Activated CD4-positive, alpha-beta memory T cell treated with anti-CD3 and anti-CD28 coated beads, Interleukin-2, amount 10 ng/mL, durations not matched to agents 7 days and 5 days (primary cell): Measurements from ENCODE around the gene RNPC3. TPM values are rescaled to one million over a fixed set of nuclear protein-coding genes. Genes with fewer than 3 reads are reported as not detected.
A peak's percentile ranks its signal among the peaks of the same experiment; 100 is the strongest.
"Not testable (repeated sequence)": the region's sequence is repeated elsewhere in the genome, so short reads cannot be mapped to it uniquely, and the experiment has no call there.

Source experiments
- CTCF ChIA-PET: fragments of 350-600 bp; sonication (Branson Sonifier 250); formaldehyde crosslinking; loops from one replicate; lab custom pipeline; 2021; ENCODE audit warnings: antibody characterized with exemption, inconsistent platforms; lab: Charles Lee
- POLR2A ChIA-PET: fragments of 350-600 bp; sonication (Branson Sonifier 250); formaldehyde crosslinking; loops from one replicate; lab custom pipeline; 2021; ENCODE audit warnings: antibody characterized with exemption; lab: Charles Lee
- DNase-seq: peaks from one replicate; pipeline ENCODE4 v3.0.0-alpha.2; 2020
- H3K27ac Mint-ChIP-seq: one replicate; pipeline ENCODE4 v1.8.0; 2021; ENCODE audit warnings: mild to moderate bottlenecking, mixed read lengths
- H3K27me3 Mint-ChIP-seq: one replicate; pipeline ENCODE4 v1.8.0; 2021; ENCODE audit warnings: mixed read lengths
- H3K36me3 Mint-ChIP-seq: one replicate; pipeline ENCODE4 v1.8.0; 2021; ENCODE audit warnings: low read depth, mixed read lengths
- H3K4me1 Mint-ChIP-seq: one replicate; pipeline ENCODE4 v1.8.0; 2021; ENCODE audit warnings: mixed read lengths
- H3K4me3 Mint-ChIP-seq: one replicate; pipeline ENCODE4 v1.8.0; 2021; ENCODE audit warnings: mild to moderate bottlenecking, mixed read lengths
- H3K9me3 Mint-ChIP-seq: one replicate; pipeline ENCODE4 v1.8.0; 2021; ENCODE audit warnings: mixed read lengths
- total RNA-seq, 2 experiments: library from RNA; stranded (reverse); gene quantifications; one replicate each; pipeline ENCODE4 v1.2.3, GENCODE V29; 2021

Gene RNPC3
- total RNA-seq, 2 experiments from 2014 or later = 22.3 to 22.5 TPM

DNA sequence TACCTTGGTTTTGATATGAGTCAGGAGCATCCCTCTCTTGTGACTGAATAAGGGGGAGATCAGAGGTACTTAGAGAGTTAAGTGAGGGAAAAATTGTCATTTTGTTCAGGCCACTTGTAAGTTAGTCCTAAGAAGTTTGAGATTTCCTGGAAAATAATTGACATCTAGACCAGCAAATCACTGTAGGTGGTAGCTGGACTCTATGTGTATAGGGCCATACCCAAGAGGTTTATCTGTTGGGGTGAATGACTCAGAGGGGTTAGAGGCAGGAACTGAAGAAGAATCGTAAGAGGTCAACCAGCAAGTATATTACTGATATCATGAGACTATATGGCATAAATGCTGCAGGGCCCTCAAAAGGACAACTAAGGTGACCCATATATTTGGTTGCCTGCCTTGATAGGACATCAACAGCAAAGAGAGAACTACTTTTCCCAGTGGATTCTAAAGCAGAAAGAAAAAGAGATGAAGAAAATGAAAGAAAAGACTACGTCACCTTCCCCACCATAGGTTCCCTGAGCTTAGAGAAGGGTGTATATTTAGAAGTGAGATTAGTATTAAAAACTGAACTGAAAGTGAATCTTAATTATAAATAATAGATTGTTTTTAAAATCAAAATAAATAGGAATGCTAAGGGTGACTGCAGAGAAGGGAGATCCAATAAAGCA, 8.0 kb upstream of the RNPC3 start:
- no peak for DNase-seq
- ChIA-PET POLR2A (interaction anchor here (1.1 kb wide), 1 partner anchor 8 kb away, joined by 3 read pairs; the partner anchor contains the start of gene RNPC3), CTCF (no interaction called here)
- H3K4me3 Mint-ChIP-seq = no peak overlapping the region
- H3K4me1 Mint-ChIP-seq = peaks cover 8% of the 10 kb centered on the region
- no peaks in the 10 kb centered on the region for H3K36me3 Mint-ChIP-seq
- no peaks in the 10 kb centered on the region for H3K9me3 Mint-ChIP-seq
- no peak overlapping the region for H3K27ac Mint-ChIP-seq
- H3K27me3 Mint-ChIP-seq = no peaks in the 10 kb centered on the region

DNA sequence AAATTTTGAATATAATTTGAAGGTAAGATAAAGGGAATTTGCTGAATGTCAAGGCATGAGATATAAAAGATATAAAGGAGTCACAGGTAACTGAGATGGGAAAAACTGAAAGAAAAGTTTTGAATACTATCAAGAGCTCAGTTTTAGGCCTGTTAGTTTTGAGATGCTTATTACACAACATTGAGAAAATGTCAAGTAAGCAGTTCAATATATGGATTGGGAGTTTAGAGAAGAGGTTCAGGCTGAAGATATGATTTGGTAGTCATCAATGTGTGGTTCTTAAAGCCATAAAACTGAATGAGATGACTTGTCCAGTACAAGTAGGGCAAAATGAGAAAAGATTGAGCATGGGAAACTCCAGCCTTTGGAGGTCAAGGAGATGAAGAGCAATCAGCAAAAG, 4.7 kb upstream of the RNPC3 start:
- Mint-ChIP-seq H3K4me1 (peaks cover 15% of the 10 kb centered on the region), H3K27ac (no peak overlapping the region), H3K27me3 (peaks cover 5% of the 10 kb centered on the region), H3K4me3 (no peak overlapping the region), H3K9me3 (no peaks in the 10 kb centered on the region), H3K36me3 (no peaks in the 10 kb centered on the region)
- no peak for DNase-seq
- ChIA-PET POLR2A (no interaction called here), CTCF (no interaction called here)

DNA sequence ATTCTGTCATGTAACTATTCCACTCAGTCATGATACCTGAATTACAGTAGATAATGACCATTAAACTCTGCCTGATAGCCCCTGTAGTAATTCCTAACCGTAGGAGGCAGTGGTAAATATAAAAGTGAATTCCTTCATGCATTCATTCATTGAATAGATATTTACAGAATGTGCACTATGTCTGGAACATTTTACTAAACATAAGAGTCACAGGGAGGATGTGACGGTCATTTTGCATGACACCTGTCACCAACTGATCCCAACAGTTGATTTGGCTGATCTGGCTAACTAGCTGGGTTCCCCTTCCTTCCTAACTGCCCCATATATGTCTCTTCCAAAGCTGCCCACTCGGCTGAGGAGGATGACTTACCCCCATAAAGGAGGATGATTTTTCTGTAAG, 2.2 kb upstream of the RNPC3 start:
- H3K9me3 Mint-ChIP-seq = no peaks in the 10 kb centered on the region
- ChIA-PET POLR2A (no interaction called here), CTCF (no interaction called here)
- peaks cover 12% of the 10 kb centered on the region for H3K36me3 Mint-ChIP-seq
- H3K27me3 Mint-ChIP-seq = peaks cover 5% of the 10 kb centered on the region
- no peak overlapping the region for H3K4me3 Mint-ChIP-seq
- peaks cover 30% of the 10 kb centered on the region for H3K4me1 Mint-ChIP-seq
- no peak for DNase-seq
- no peak overlapping the region for H3K27ac Mint-ChIP-seq

DNA sequence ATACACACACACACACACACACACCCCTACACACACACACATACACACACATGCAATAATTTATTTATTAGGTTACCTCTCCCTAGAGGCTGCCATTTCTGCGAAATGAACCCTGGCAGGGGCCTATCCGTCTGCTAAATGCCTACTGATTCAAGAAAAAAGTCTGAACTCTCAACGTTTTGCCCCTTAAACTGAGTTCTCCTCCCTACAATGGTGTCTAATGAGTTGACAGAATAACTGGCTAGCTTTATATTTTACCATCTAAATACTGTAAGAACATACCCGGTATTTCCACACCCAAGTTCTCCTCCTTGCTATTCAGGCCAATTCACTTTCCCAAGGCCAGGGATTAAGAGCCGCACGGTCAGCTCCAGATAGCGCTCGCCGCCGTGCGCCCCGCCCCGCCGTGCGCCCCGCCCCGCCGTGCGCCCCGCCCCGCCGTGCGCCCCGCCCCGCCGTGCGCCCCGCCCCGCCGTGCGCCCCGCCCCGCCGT, 339 bp upstream of the RNPC3 start:
- Mint-ChIP-seq H3K9me3 (no peaks in the 10 kb centered on the region), H3K4me1 (peaks cover 43% of the 10 kb centered on the region), H3K27me3 (peaks cover 5% of the 10 kb centered on the region), H3K4me3 (peak overlapping the region; percentile 74), H3K36me3 (peaks cover 21% of the 10 kb centered on the region), H3K27ac (peak overlapping the region; percentile 55)
- ChIA-PET POLR2A (interaction anchor here (0.8 to 1.1 kb wide), 2 partner anchors 8 to 9 kb away, joined by 3 to 4 read pairs; no protein-coding TSS in a partner anchor), CTCF (interaction anchor here (0.6 to 1.7 kb wide), 2 partner anchors 10 to 11 kb away, joined by 3 to 8 read pairs; no protein-coding TSS in a partner anchor)
- no peak for DNase-seq

DNA sequence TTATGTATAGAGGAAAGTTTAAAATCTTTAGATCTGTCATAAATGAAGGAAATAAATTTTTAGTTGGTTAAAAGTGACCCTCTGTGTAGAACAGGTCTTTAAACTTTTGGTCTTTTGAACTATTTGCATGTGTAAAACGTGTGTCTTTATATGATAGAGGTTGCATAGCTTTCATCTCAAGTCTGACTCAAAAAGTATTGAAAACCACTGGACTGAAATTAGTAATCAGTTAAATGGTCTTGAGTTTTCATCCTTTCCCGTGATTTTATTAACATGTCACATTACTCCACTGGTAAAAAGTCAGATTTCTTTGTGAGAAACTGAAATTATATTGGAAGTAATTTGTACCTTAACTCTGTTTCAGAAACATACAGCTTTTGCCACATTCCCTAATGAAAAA, 1.8 kb downstream of the RNPC3 start:
- no peak for DNase-seq
- ChIA-PET POLR2A (no interaction called here), CTCF (no interaction called here)
- Mint-ChIP-seq H3K9me3 (no peaks in the 10 kb centered on the region), H3K4me3 (peak overlapping the region; percentile 67), H3K27me3 (peaks cover 5% of the 10 kb centered on the region), H3K36me3 (peaks cover 42% of the 10 kb centered on the region), H3K4me1 (peaks cover 56% of the 10 kb centered on the region), H3K27ac (no peak overlapping the region)

DNA sequence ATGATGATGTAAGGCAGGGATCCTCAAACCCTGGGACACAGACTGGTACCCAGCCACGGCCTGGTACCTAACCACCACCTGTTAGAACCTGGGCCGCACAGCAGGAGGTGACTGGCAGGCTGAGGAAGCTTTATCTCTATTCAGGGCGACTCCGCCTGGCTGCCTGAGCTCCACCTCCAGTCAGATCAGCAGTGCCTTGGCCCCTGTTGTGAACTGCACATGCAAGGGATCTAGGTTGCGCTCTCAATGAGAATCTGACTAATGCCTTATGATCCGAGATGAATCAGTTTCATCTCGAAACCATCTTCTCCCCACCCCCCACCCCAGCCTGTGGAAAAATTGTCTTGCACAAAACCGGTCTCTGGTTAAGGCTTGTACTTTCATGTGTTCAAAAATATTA, 4.2 kb downstream of the RNPC3 start:
- ChIA-PET CTCF (no interaction called here), POLR2A (no interaction called here)
- H3K36me3 Mint-ChIP-seq = peaks cover 59% of the 10 kb centered on the region
- peak; percentile 40 for DNase-seq
- H3K27ac Mint-ChIP-seq = no peak overlapping the region
- no peaks in the 10 kb centered on the region for H3K27me3 Mint-ChIP-seq
- H3K4me1 Mint-ChIP-seq = peaks cover 58% of the 10 kb centered on the region
- H3K4me3 Mint-ChIP-seq = no peak overlapping the region
- H3K9me3 Mint-ChIP-seq = no peaks in the 10 kb centered on the region

DNA sequence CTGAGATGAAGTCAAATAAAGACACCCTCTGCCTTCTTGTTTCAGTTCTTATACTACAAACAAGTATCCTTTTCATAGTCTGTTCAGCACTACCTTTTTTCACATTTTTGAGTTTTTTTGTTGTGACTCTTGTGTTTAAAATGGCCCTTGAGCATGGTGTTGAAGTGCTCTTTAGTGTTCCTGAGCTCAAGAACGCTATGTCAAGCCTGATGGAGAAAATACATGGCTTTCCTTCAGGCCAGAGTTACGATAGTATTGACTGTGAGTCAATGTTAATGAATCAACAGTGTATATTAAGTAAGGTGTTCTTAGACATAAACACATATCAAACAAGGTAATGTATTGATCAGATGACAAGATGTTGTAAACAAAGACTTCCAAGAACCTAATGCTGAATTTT, 12.7 kb downstream of the RNPC3 start:
- Mint-ChIP-seq H3K9me3 (no peaks in the 10 kb centered on the region), H3K27ac (no peak overlapping the region), H3K4me3 (no peak overlapping the region), H3K4me1 (peaks cover under 1% of the 10 kb centered on the region), H3K27me3 (no peaks in the 10 kb centered on the region), H3K36me3 (peaks cover 59% of the 10 kb centered on the region)
- DNase-seq = no peak
- CTCF ChIA-PET = no interaction called here
- POLR2A ChIA-PET = no interaction called here

DNA sequence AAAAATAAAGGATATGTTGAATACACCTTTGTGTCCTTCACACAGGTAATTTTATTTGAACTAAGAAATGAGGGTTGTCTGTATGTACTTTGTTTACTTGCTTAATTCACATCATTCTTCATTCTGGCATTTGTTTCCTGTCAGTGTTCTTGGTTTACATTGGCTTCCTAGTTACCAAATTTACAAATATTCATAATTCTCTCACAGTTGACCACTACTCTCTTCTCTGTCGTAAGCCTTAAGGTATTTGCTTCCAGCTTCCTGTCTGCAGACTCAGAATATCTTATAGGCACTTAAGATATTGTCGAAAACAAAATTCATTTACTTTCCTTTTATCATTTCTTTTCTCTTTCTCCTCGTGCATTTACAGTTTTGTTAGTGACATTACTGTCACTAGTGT, 15.9 kb downstream of the RNPC3 start:
- Mint-ChIP-seq H3K9me3 (no peaks in the 10 kb centered on the region), H3K4me3 (no peak overlapping the region), H3K36me3 (peaks cover 60% of the 10 kb centered on the region), H3K27ac (no peak overlapping the region), H3K27me3 (no peaks in the 10 kb centered on the region), H3K4me1 (no peaks in the 10 kb centered on the region)
- no peak for DNase-seq
- ChIA-PET POLR2A (no interaction called here), CTCF (no interaction called here)

DNA sequence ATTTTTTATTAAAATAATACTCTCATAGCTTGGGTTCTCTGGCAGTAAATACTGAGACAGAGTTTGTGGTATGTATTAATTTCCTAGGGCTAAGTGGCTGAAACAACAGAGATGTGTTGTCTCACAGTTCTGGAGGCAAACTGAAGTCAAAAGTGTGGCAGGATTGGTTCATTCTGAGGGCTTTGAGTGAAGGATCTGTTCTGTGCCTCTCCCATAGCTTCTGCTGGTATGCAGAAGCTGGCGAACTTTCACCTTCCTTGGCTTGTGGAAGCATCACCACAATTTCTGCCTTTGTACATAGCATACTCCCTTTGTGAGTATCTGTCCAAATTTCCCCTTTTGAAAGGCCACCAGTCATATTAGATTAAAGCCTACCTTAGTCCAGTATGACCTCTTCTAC, 21.0 kb downstream of the RNPC3 start:
- no peak for DNase-seq
- H3K4me3 Mint-ChIP-seq = no peak overlapping the region
- peaks cover 57% of the 10 kb centered on the region for H3K36me3 Mint-ChIP-seq
- H3K27ac Mint-ChIP-seq = no peak overlapping the region
- ChIA-PET CTCF (interaction anchor here (0.8 kb wide), 1 partner anchor 11 kb away, joined by 3 read pairs; no protein-coding TSS in a partner anchor), POLR2A (no interaction called here)
- no peaks in the 10 kb centered on the region for H3K9me3 Mint-ChIP-seq
- H3K4me1 Mint-ChIP-seq = no peaks in the 10 kb centered on the region
- no peaks in the 10 kb centered on the region for H3K27me3 Mint-ChIP-seq

DNA sequence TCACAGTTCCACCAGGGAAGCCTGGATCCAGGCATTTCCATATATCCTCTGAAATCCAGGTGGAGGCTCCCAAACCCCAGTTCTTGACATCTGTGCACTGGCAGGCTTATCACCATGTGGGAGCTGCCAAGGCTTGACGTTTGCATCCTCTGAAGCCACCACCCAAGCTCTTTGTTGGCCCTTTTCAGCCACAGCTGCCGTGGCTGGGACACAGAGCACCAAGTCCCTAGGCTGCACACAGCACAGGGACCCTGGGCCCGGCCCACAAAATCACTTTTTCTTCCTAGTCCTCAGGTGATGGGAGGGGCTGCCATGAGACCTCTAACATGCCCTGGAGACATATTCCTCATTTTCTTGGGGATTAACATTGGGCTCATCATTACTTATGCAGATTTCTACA, 22.3 kb downstream of the RNPC3 start:
- Mint-ChIP-seq H3K27ac (no peak overlapping the region), H3K9me3 (no peaks in the 10 kb centered on the region), H3K4me3 (no peak overlapping the region), H3K4me1 (no peaks in the 10 kb centered on the region), H3K36me3 (peaks cover 53% of the 10 kb centered on the region), H3K27me3 (no peaks in the 10 kb centered on the region)
- CTCF ChIA-PET = no interaction called here
- no peak for DNase-seq
- POLR2A ChIA-PET = no interaction called here

DNA sequence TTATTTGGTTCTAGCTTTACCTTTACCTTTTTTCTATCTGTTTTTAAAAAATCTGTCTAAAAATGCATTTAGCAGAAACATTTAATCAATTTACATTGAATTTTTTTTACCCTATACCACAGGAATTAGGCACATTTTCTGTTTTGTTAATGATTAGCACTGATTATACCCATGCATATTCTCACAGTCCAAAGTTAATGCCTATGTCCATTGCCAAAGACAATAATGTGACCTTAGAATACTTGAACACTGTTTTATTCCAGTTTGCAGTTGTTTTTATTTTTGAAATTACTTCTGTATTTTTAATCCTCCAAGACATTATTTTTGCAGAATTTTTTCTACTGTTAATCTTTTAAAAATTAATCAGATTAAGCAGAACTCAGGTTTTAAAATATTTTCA, 34.9 kb downstream of the RNPC3 start:
- H3K4me1 Mint-ChIP-seq = peaks cover 2% of the 10 kb centered on the region
- peaks cover 18% of the 10 kb centered on the region for H3K36me3 Mint-ChIP-seq
- POLR2A ChIA-PET = no interaction called here

DNA sequence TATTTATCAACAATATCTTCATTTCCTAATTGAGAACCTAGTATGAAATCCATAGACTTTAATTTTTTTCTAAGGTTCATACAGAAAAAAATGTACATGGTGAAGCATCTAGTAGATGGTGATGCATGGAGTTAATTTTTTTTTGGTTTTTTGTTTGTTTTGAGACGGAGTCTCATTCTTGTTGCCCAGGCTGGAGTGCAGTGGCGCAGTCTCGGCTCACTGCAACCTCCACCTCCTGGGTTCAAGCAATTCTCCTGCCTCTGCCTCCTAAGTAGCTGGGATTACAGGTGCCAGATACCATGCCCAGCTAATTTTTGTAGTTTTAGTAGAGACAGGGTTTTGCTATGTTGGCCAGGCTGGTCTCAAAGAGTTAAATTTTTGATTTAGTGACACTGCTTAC, 35.6 kb downstream of the RNPC3 start:
- H3K4me1 Mint-ChIP-seq, CTCF ChIA-PET, POLR2A ChIA-PET, H3K27me3 Mint-ChIP-seq, H3K9me3 Mint-ChIP-seq, H3K27ac Mint-ChIP-seq, DNase-seq, H3K4me3 Mint-ChIP-seq: not testable (repeated sequence)
- peaks cover 11% of the 10 kb centered on the region for H3K36me3 Mint-ChIP-seq

More for the DNA sequence above, 34.9 kb downstream of the RNPC3 start:
- no peak overlapping the region for H3K4me3 Mint-ChIP-seq
- no peak for DNase-seq
- no peak overlapping the region for H3K27ac Mint-ChIP-seq
- H3K27me3 Mint-ChIP-seq = no peaks in the 10 kb centered on the region
- H3K9me3 Mint-ChIP-seq = no peaks in the 10 kb centered on the region
- CTCF ChIA-PET = no interaction called here

DNA sequence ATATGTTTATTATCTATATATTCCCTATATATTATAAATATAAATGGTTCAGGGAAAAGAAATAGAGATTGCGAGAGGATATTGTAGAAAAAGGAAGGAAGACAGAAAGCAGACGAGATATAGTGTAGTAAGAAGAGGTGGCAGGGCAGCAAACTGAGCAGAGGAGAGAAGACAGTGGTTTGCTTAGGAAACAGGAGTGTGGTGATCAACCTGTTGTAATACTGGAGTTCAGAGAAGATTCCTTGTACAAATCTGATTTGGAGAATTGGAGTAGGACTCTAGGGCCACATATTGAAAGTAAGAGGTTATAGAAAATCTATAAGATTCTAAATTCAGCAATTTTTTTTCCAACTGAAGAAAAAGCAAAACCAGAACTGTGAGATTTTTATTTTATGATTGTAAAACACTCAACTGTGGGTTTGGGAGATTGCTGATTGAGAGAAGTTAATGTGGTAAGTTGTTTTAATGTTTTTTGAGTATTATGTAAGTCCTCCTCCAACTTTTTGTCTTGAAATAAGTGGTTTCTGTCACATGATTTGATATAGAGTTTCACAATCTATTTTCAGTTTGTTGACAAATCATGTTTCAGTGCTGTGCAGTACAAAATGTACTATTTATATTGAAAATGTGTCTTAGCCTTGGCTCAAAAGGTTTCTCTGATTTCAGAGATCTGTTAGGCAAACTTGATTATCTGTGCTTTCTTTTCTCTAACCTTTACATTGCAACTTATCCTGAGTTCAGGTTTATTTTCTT, 36.3 kb downstream of the RNPC3 start:
- Mint-ChIP-seq H3K4me3 (no peak overlapping the region), H3K9me3 (no peaks in the 10 kb centered on the region), H3K27ac (no peak overlapping the region), H3K36me3 (peaks cover 6% of the 10 kb centered on the region), H3K4me1 (peaks cover 2% of the 10 kb centered on the region), H3K27me3 (no peaks in the 10 kb centered on the region)
- CTCF ChIA-PET = no interaction called here
- no peak for DNase-seq
- POLR2A ChIA-PET = no interaction called here
